ENCODE data around the gene PELI2.

The PELI2 gene

GRCh38 chr14:56170877-56171422 is 52.7 kb downstream of the PELI2 start:
- in situ Hi-C loops (cut with HindIII; ENCODE audit: low sequenced_read_pairs): no loop called here

- in situ Hi-C loops (cut with HindIII; ENCODE audit: low sequenced_read_pairs): no loop called here
Observed at GRCh38 chr14:56172074-56172473, 53.9 kb downstream of the PELI2 start.

- in situ Hi-C loops (cut with HindIII; ENCODE audit: low sequenced_read_pairs): no loop called here
Observed at GRCh38 chr14:56172571-56172971, 54.4 kb downstream of the PELI2 start.

- in situ Hi-C loops (cut with HindIII; ENCODE audit: low sequenced_read_pairs): no loop called here
Observed at GRCh38 chr14:56173365-56173922, 55.2 kb downstream of the PELI2 start.

- in situ Hi-C loops (cut with HindIII; ENCODE audit: low sequenced_read_pairs): no loop called here
Observed at GRCh38 chr14:56175773-56176172, 57.6 kb downstream of the PELI2 start.

- in situ Hi-C loops (cut with HindIII; ENCODE audit: low sequenced_read_pairs): no loop called here
Observed at GRCh38 chr14:56176530-56176929, 58.3 kb downstream of the PELI2 start.

- in situ Hi-C loops (cut with HindIII; ENCODE audit: low sequenced_read_pairs): no loop called here
Observed at GRCh38 chr14:56177036-56177435, 58.8 kb downstream of the PELI2 start.

GRCh38 chr14:56180754-56181542 is 62.7 kb downstream of the PELI2 start:
- in situ Hi-C loops (cut with HindIII; ENCODE audit: low sequenced_read_pairs): no loop called here

- in situ Hi-C loops (cut with HindIII; ENCODE audit: low sequenced_read_pairs): no loop called here
Observed at GRCh38 chr14:56181681-56182085, 63.5 kb downstream of the PELI2 start.

- in situ Hi-C loops (cut with HindIII; ENCODE audit: low sequenced_read_pairs): no loop called here
Observed at GRCh38 chr14:56182410-56182809, 64.2 kb downstream of the PELI2 start.

- in situ Hi-C loops (cut with HindIII; ENCODE audit: low sequenced_read_pairs): no loop called here
Observed at GRCh38 chr14:56183631-56184157, 65.5 kb downstream of the PELI2 start.

- in situ Hi-C loops (cut with HindIII; ENCODE audit: low sequenced_read_pairs): no loop called here
Observed at GRCh38 chr14:56185992-56186391, 67.8 kb downstream of the PELI2 start.

GRCh38 chr14:56187736-56188135 is 69.5 kb downstream of the PELI2 start:
- in situ Hi-C loops (cut with HindIII; ENCODE audit: low sequenced_read_pairs): no loop called here

GRCh38 chr14:56189307-56189706 is 71.1 kb downstream of the PELI2 start:
- in situ Hi-C loops (cut with HindIII; ENCODE audit: low sequenced_read_pairs): no loop called here

GRCh38 chr14:56193347-56193746 is 75.1 kb downstream of the PELI2 start:
- in situ Hi-C loops (cut with HindIII; ENCODE audit: low sequenced_read_pairs): no loop called here

GRCh38 chr14:56194042-56194441 is 75.8 kb downstream of the PELI2 start:
- in situ Hi-C loops (cut with HindIII; ENCODE audit: low sequenced_read_pairs): no loop called here

- in situ Hi-C loops (cut with HindIII; ENCODE audit: low sequenced_read_pairs): no loop called here
Observed at GRCh38 chr14:56195223-56195622, 77.0 kb downstream of the PELI2 start.

- in situ Hi-C loops (cut with HindIII; ENCODE audit: low sequenced_read_pairs): no loop called here
Observed at GRCh38 chr14:56195704-56196103, 77.5 kb downstream of the PELI2 start.

- in situ Hi-C loops (cut with HindIII; ENCODE audit: low sequenced_read_pairs): no loop called here
Observed at GRCh38 chr14:56196274-56196673, 78.1 kb downstream of the PELI2 start.

GRCh38 chr14:56197150-56197549 is 78.9 kb downstream of the PELI2 start:
- in situ Hi-C loops (cut with HindIII; ENCODE audit: low sequenced_read_pairs): no loop called here

- in situ Hi-C loops (cut with HindIII; ENCODE audit: low sequenced_read_pairs): no loop called here
Observed at GRCh38 chr14:56198438-56198837, 80.2 kb downstream of the PELI2 start.

All from DLD1 (cell line).